Neural progenitor cell (in vitro differentiated cells): ENCODE measurements around the gene STMP1.

ENCODE experiments used
- CTCF ChIP-seq: fragments of 200-600 bp; sonication (generic); IDR thresholded peaks from 2 replicates; pipeline ENCODE4 v1.5.1; 2017; ENCODE audit warnings: antibody characterized with exemption, mild to moderate bottlenecking
- EZH2 ChIP-seq: fragments of 200-600 bp; sonication (generic); IDR thresholded peaks from 2 replicates; pipeline ENCODE4 v1.6.1; 2017; ENCODE audit warnings: antibody characterized with exemption, mild to moderate bottlenecking, moderate library complexity
- EZH2phosphoT487 ChIP-seq: fragments of 200-600 bp; sonication (generic); IDR thresholded peaks from 2 replicates; pipeline ENCODE4 v1.6.1; 2017; ENCODE audit warnings: antibody characterized with exemption

GRCh38 chr7:135648235-135648634 lies 14.1 kb upstream of the STMP1 start:
- TF ChIP-seq CTCF (no peak), EZH2phosphoT487 (no peak), EZH2 (no peak)
